ENCODE data around the gene IFNL4.

GRCh38 chr19:39264306-39265290 is 15.9 kb upstream of the IFNL4 start:
- TF ChIP-seq POLR2A (IDR thresholded peaks at IDR 0.05; ENCODE audit: low read depth, low read length) (no peak), TAF1 (IDR thresholded peaks at IDR 0.05; ENCODE audit: low read depth, low read length) (no peak)

All from GM12891 (cell line).